ENCODE results near the gene NTSR1. TPM values are rescaled to one million over a fixed set of nuclear protein-coding genes. Genes with fewer than 3 reads are reported as not detected.

Gene NTSR1
- total and polyA plus RNA-seq, 2 of the 13 experiments (the other 11 are each of a cell fraction or from before 2014, with no cell fraction given) = 0.09 to 0.12 TPM

DNA sequence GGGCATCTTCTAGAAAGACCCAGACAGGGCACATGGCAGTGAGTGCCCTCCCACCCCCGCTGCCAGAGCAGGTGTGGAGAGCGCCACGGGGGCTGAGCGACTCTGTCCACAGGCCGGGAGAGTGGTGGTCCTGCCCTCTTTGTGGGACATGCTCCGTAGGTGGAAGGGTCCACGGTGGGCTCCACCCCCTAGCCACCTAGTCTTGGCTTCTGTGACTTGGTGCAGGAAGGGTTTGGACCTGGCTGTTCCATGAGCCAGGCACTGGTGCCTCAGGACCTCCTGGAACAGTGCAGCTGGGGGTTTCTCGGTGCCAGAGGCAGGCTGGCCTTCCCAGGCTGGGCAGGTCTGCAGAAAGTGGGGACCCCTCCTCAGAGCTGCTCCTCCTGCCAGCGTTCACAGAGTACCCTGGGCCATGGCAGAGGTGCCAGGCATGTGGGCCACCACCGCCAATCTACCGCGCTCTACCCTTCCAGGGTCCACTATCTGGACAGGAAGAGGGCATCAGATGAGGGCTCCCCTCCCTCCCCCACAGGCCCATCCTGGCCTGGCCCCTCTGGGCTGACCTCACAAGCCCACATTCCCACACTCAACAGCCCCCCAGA is 43.4 kb upstream of the NTSR1 start (continued):
- TF ChIP-seq SMAD1 (CRISPR knock-in tag; IDR thresholded peaks at IDR 0.05; ENCODE audit: borderline replicate concordance, low read depth) (no peak), ZBTB7A (CRISPR knock-in tag; IDR thresholded peaks at IDR 0.05) (0 out of 2 replicates have a peak, but pooled peaks have one; percentile 5), PHF20 (CRISPR knock-in tag; IDR thresholded peaks at IDR 0.05) (no peak), CHD4 (IDR thresholded peaks at IDR 0.05; ENCODE audit: borderline replicate concordance, low read length) (0 out of 2 replicates have a peak, but pooled peaks have one; percentile 8), TBX3 (IDR thresholded peaks at IDR 0.05; ENCODE audit: borderline replicate concordance) (no peak), SRY (CRISPR knock-in tag; IDR thresholded peaks at IDR 0.05) (0 out of 2 replicates have a peak, but pooled peaks have one; percentile 47), ZNF674 (CRISPR knock-in tag; IDR thresholded peaks at IDR 0.05; ENCODE audit: low read depth) (no peak), ZSCAN21 (CRISPR knock-in tag; IDR thresholded peaks at IDR 0.05; ENCODE audit: borderline replicate concordance) (0 out of 2 replicates have a peak, but pooled peaks have one; percentile 27), SP2 (CRISPR knock-in tag; IDR thresholded peaks at IDR 0.05) (no peak), ZNF776 (CRISPR knock-in tag; IDR thresholded peaks at IDR 0.05) (0 out of 2 replicates have a peak, but pooled peaks have one; percentile 9), ZSCAN29 (CRISPR knock-in tag; conservative IDR thresholded peaks at IDR 0.05) (no peak), AHR (CRISPR knock-in tag; IDR thresholded peaks at IDR 0.05) (no peak), RXRA (CRISPR knock-in tag; IDR thresholded peaks at IDR 0.05) (no peak), AGO1 (IDR thresholded peaks at IDR 0.05; ENCODE audit: low read depth, low read length, poor library complexity, severe bottlenecking) (no peak), PHF21A (CRISPR knock-in tag; IDR thresholded peaks at IDR 0.05) (no peak), SATB2 (CRISPR knock-in tag; IDR thresholded peaks at IDR 0.05) (no peak), SOX5 (CRISPR knock-in tag; IDR thresholded peaks at IDR 0.05; ENCODE audit: borderline replicate concordance) (no peak)
- TF ChIP-seq, protein P1, sequence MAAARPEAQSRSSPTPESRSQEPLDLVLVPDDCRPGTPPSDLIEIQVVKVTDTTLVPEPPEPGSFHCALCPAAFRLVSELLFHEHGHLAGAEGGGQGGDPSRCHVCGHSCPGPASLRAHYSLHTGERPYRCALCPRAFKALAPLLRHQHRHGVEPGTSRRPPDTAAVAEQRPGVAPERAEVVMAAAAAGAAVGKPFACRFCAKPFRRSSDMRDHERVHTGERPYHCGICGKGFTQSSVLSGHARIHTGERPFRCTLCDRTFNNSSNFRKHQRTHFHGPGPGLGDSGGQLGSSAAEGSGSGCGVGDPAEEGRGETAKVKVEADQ (CRISPR knock-in tag; IDR thresholded peaks at IDR 0.05; ENCODE audit: borderline replicate concordance) = no peak
- TF ChIP-seq, protein P2, sequence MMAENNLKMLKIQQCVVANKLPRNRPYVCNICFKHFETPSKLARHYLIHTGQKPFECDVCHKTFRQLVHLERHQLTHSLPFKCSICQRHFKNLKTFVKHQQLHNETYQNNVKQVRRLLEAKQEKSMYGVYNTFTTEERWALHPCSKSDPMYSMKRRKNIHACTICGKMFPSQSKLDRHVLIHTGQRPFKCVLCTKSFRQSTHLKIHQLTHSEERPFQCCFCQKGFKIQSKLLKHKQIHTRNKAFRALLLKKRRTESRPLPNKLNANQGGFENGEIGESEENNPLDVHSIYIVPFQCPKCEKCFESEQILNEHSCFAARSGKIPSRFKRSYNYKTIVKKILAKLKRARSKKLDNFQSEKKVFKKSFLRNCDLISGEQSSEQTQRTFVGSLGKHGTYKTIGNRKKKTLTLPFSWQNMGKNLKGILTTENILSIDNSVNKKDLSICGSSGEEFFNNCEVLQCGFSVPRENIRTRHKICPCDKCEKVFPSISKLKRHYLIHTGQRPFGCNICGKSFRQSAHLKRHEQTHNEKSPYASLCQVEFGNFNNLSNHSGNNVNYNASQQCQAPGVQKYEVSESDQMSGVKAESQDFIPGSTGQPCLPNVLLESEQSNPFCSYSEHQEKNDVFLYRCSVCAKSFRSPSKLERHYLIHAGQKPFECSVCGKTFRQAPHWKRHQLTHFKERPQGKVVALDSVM (CRISPR knock-in tag; IDR thresholded peaks at IDR 0.05) = no peak
- TF ChIP-seq, protein P3, sequence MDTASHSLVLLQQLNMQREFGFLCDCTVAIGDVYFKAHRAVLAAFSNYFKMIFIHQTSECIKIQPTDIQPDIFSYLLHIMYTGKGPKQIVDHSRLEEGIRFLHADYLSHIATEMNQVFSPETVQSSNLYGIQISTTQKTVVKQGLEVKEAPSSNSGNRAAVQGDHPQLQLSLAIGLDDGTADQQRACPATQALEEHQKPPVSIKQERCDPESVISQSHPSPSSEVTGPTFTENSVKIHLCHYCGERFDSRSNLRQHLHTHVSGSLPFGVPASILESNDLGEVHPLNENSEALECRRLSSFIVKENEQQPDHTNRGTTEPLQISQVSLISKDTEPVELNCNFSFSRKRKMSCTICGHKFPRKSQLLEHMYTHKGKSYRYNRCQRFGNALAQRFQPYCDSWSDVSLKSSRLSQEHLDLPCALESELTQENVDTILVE (CRISPR knock-in tag; IDR thresholded peaks at IDR 0.05) = no peak
- TF ChIP-seq, protein P4, sequence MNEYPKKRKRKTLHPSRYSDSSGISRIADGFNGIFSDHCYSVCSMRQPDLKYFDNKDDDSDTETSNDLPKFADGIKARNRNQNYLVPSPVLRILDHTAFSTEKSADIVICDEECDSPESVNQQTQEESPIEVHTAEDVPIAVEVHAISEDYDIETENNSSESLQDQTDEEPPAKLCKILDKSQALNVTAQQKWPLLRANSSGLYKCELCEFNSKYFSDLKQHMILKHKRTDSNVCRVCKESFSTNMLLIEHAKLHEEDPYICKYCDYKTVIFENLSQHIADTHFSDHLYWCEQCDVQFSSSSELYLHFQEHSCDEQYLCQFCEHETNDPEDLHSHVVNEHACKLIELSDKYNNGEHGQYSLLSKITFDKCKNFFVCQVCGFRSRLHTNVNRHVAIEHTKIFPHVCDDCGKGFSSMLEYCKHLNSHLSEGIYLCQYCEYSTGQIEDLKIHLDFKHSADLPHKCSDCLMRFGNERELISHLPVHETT (CRISPR knock-in tag; conservative IDR thresholded peaks at IDR 0.05) = no peak
- TF ChIP-seq, protein P5, sequence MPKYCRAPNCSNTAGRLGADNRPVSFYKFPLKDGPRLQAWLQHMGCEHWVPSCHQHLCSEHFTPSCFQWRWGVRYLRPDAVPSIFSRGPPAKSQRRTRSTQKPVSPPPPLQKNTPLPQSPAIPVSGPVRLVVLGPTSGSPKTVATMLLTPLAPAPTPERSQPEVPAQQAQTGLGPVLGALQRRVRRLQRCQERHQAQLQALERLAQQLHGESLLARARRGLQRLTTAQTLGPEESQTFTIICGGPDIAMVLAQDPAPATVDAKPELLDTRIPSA (CRISPR knock-in tag; IDR thresholded peaks at IDR 0.05; ENCODE audit: borderline replicate concordance) = no peak
- TF ChIP-seq, protein P6, sequence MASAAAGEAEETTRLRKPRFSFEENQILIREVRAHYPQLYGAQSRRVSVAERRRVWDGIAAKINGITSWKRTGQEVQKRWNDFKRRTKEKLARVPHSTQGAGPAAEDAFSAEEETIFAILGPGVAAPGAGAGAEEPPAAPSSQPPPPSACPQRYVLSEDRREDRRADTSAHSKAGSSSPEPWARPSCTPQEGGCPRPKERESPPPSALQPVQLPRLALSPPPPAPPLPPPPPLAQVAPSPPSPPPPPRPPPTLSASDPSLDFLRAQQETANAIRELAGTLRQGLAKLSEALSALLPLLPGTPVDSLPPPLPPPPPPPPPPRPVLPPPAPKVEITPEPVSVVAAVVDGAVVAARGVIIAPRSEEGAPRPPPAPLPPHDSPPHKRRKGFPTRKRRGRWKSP (CRISPR knock-in tag; IDR thresholded peaks at IDR 0.05) = no peak; the same call in 1 of the 2 replicates
